Natural killer cell (primary cell): ENCODE results near the gene MAB21L2. TPM values are rescaled to one million over a fixed set of nuclear protein-coding genes. Genes with fewer than 3 reads are reported as not detected.

Experiments
- ATAC-seq, 3 donors: fragments of 150-1000 bp in 2 of 3; fragments of 200-7000 bp in 1 of 3; cut with Tn5 transposase; 1 replicate in 1 of 3; 2 replicates in 2 of 3; pipeline ENCODE4 v1.10.0; 2021; ENCODE audit warnings: mild to moderate bottlenecking in 2 of 3, moderate library complexity in 2 of 3
- DNase-seq, 2 donors: peaks; one replicate each; pipeline versions ENCODE4 v3.0.0 to v3.0.0-alpha.2; 2013 to 2021; ENCODE audit warnings: mixed read lengths in 1 of 2
- H3K27ac ChIP-seq: one replicate; pipeline ENCODE4 v1.5.1; 2013; ENCODE audit warnings: mild to moderate bottlenecking, low read length
- H3K27me3 ChIP-seq: one replicate; pipeline ENCODE4 v1.6.1; 2013; ENCODE audit warnings: low read length; ENCODE audit not compliant: control insufficient read depth, insufficient read depth
- H3K36me3 ChIP-seq: one replicate; pipeline ENCODE4 v1.6.1; 2013; ENCODE audit warnings: low read length; ENCODE audit not compliant: control insufficient read depth, insufficient read depth
- H3K4me1 ChIP-seq: one replicate; pipeline ENCODE4 v1.6.1; 2013; ENCODE audit warnings: low read length; ENCODE audit not compliant: control insufficient read depth, insufficient read depth
- H3K4me3 ChIP-seq: one replicate; pipeline ENCODE4 v1.5.1; 2013; ENCODE audit warnings: low read length
- H3K9me3 ChIP-seq: one replicate; pipeline ENCODE4 v1.6.1; 2013; ENCODE audit warnings: low read length; ENCODE audit not compliant: control insufficient read depth, insufficient read depth
- H3K27ac Mint-ChIP-seq, 2 donors: one replicate each; pipeline ENCODE4 v1.8.0; 2022; ENCODE audit warnings: mild to moderate bottlenecking in 2 of 2, mixed read lengths in 2 of 2, moderate library complexity in 1 of 2
- H3K27me3 Mint-ChIP-seq, 2 donors: one replicate each; pipeline ENCODE4 v1.8.0; 2022; ENCODE audit warnings: low read depth in 2 of 2, mixed read lengths in 2 of 2
- H3K36me3 Mint-ChIP-seq: one replicate; pipeline ENCODE4 v1.8.0; 2022; ENCODE audit warnings: mixed read lengths
- H3K4me1 Mint-ChIP-seq, 2 donors: one replicate each; pipeline ENCODE4 v1.8.0; 2022; ENCODE audit warnings: mixed read lengths in 2 of 2
- H3K4me3 Mint-ChIP-seq: one replicate; pipeline ENCODE4 v1.8.0; 2022; ENCODE audit warnings: mild to moderate bottlenecking, moderate library complexity, mixed read lengths
- H3K9me3 Mint-ChIP-seq, 2 donors: one replicate each; pipeline ENCODE4 v1.8.0; 2022; ENCODE audit warnings: mixed read lengths in 2 of 2
- intact Hi-C: fragments of 100-400 bp; cut with micrococcal nuclease; formaldehyde crosslinking; loops from one replicate; pipeline ENCODE4 v1.14.2; 2022
- total RNA-seq, 4 donors: library from RNA; stranded (reverse); fragments of 120-200 nt in 1 of 4; gene quantifications; one replicate each; pipeline versions ENCODE4 v1.2.3 to v1.2.4, GENCODE V29; 2013 to 2022
- TF ChIP-seq, protein P1 (sequence below): fragments of 200-600 bp; IDR thresholded peaks from one replicate; pipeline ENCODE4 v1.8.0; 2022; ENCODE audit warnings: antibody characterized with exemption

Gene MAB21L2
- total RNA-seq, 3 donors from 2014 or later (not counting 1 experiment from before 2014, with no cell fraction given), result not detected

DNA sequence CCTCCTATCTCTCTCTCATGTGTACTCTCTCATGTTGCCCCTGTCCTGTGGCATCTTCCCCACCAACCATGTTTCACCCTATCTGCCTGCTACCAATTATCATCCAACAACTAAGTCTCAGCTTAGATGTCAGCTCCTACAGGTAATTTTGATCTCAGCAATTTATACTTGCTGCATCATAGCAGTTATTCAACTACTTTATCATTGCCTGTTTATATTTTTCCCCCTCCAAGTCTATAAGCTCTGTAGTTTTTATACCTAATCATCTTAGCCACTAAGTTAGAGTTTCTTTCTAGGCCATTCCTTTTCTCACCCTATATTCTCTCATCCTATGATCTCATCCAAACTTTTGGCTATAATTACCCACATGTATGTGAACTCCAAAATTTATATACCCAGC, 50.7 kb downstream of the MAB21L2 start:
- intact Hi-C loops, result no loop called here
- Mint-ChIP-seq H3K4me1 (peaks cover 20 to 25% of the 10 kb centered on the region in 2 donors), H3K9me3 (peaks cover 2 to 8% of the 10 kb centered on the region in 2 donors), H3K27ac (no peak overlapping the region), H3K27me3 (no peaks in the 10 kb centered on the region), H3K4me3 (no peak overlapping the region), H3K36me3 (no peaks in the 10 kb centered on the region)
- Histone ChIP-seq H3K9me3 (no peaks in the 10 kb centered on the region), H3K27ac (no peak overlapping the region), H3K4me3 (no peak overlapping the region), H3K4me1 (no peaks in the 10 kb centered on the region), H3K36me3 (no peaks in the 10 kb centered on the region), H3K27me3 (no peaks in the 10 kb centered on the region)
- no peak for DNase-seq
- no peak for ATAC-seq
- TF ChIP-seq, protein P1, sequence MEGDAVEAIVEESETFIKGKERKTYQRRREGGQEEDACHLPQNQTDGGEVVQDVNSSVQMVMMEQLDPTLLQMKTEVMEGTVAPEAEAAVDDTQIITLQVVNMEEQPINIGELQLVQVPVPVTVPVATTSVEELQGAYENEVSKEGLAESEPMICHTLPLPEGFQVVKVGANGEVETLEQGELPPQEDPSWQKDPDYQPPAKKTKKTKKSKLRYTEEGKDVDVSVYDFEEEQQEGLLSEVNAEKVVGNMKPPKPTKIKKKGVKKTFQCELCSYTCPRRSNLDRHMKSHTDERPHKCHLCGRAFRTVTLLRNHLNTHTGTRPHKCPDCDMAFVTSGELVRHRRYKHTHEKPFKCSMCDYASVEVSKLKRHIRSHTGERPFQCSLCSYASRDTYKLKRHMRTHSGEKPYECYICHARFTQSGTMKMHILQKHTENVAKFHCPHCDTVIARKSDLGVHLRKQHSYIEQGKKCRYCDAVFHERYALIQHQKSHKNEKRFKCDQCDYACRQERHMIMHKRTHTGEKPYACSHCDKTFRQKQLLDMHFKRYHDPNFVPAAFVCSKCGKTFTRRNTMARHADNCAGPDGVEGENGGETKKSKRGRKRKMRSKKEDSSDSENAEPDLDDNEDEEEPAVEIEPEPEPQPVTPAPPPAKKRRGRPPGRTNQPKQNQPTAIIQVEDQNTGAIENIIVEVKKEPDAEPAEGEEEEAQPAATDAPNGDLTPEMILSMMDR, result no peak
